BJ (cell line): ENCODE measurements around the gene PCNX4. TPM values are rescaled to one million over a fixed set of nuclear protein-coding genes. Genes with fewer than 3 reads are reported as not detected.

Source experiments
- CTCF ChIA-PET: fragments of 350-600 bp; formaldehyde crosslinking; extraction: SDS; loops from one replicate; lab custom pipeline; 2021; ENCODE audit warnings: antibody characterized with exemption, inconsistent platforms; lab: Yijun Ruan, JAX
- POLR2A ChIA-PET: fragments of 300-600 bp; sonication (Branson Sonifier 250); formaldehyde crosslinking; extraction: SDS; loops from one replicate; lab custom pipeline; 2021; ENCODE audit warnings: antibody characterized with exemption; lab: Charles Lee
- DNase-seq: peaks from one replicate; pipeline ENCODE4 v3.0.0-alpha.2; 2011; ENCODE audit warnings: low read depth
- H3K27me3 ChIP-seq: 2 replicates; pipeline ENCODE4 v1.6.0; 2011; ENCODE audit warnings: low read length; ENCODE audit not compliant: control insufficient read depth, insufficient read depth
- H3K36me3 ChIP-seq: 2 replicates; pipeline ENCODE4 v1.5.1; 2011; ENCODE audit warnings: low read length; ENCODE audit not compliant: control insufficient read depth, insufficient read depth
- H3K4me3 ChIP-seq: 2 replicates; pipeline ENCODE4 v1.5.1; 2011; ENCODE audit warnings: low read depth, mild to moderate bottlenecking, control low read depth, low read length
- polyA plus RNA-seq: library from polyadenylated mRNA; depleted of rRNA; stranded (reverse); fragments of >200 nt; gene quantifications from 2 replicates; pipeline ENCODE4 v1.2.3, GENCODE V29; 2011
- TF ChIP-seq, protein P1 (sequence below): IDR thresholded peaks from 2 replicates; pipeline ENCODE4 v1.5.1; 2011; ENCODE audit warnings: low read depth, mild to moderate bottlenecking, control low read depth, inconsistent platforms, low read length, moderate library complexity; ENCODE audit not compliant: insufficient read depth

PCNX4 gene
- polyA plus RNA-seq, 1 experiment = 22.0 TPM

DNA sequence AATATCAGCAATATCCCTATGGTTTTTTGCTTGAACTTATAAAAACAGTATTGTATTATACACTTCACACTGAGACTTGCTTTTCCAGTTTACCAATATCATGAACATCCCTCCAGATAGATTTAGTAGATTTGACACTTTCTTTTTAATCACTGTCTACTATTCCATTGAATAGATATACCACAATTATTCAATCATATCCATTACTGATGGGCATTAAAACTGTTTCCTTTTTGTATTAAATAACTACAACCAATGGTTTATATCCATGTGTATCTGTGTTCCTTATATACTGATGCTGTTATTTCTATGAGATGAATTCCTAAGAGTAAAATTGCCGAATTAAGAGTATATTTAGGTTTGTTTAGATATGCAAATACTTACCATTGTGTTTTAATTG lies 86.4 kb downstream of the PCNX4 start:
- CTCF ChIA-PET = no interaction called here
- TF ChIP-seq, protein P1, sequence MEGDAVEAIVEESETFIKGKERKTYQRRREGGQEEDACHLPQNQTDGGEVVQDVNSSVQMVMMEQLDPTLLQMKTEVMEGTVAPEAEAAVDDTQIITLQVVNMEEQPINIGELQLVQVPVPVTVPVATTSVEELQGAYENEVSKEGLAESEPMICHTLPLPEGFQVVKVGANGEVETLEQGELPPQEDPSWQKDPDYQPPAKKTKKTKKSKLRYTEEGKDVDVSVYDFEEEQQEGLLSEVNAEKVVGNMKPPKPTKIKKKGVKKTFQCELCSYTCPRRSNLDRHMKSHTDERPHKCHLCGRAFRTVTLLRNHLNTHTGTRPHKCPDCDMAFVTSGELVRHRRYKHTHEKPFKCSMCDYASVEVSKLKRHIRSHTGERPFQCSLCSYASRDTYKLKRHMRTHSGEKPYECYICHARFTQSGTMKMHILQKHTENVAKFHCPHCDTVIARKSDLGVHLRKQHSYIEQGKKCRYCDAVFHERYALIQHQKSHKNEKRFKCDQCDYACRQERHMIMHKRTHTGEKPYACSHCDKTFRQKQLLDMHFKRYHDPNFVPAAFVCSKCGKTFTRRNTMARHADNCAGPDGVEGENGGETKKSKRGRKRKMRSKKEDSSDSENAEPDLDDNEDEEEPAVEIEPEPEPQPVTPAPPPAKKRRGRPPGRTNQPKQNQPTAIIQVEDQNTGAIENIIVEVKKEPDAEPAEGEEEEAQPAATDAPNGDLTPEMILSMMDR = no peak
- Histone ChIP-seq H3K36me3 (no peaks in the 10 kb centered on the region), H3K27me3 (no peaks in the 10 kb centered on the region), H3K4me3 (no peak overlapping the region)
- no peak for DNase-seq
- POLR2A ChIA-PET = no interaction called here

DNA sequence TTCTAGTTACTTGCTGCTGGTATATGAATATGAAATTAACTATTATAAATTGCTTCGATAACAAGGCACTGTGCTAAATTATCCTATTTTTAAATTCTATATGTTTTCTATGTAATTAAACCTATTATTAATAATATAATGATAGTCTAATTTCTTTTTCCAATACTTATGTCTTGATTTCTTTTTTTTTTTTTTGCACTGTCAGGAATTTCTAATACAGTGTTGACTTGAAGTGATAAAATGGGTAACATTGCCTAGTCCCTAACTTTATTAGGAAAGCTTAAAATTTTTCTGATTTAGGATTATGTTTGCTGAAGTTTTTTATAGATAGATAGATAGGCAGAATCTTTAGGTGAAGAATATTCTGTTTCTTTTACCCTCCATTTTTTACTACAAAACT lies 87.1 kb downstream of the PCNX4 start:
- no peak for DNase-seq
- H3K27me3 ChIP-seq = no peaks in the 10 kb centered on the region
- no peaks in the 10 kb centered on the region for H3K36me3 ChIP-seq
- CTCF ChIA-PET = no interaction called here
- POLR2A ChIA-PET = no interaction called here
- TF ChIP-seq, protein P1 = no peak
- no peak overlapping the region for H3K4me3 ChIP-seq

DNA sequence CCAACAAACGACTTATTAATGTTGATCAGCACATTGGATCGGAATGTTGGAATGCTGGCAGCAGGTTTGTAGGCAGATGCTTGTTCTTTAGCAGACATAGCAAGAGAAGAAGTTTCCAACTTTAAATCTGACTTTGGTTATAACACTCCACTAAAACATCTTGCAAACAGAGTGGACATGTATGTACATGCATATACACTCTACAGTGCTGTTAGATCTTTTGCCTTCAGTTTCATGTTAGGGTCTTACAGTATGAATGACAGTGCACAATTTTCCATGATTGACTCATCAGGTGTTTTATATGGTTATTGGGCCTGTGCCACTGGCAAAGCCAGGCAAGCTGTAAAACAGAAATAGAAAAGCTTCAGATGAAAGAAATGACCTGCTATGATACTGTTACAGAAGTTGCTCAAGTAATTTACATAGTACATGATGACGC lies 87.7 kb downstream of the PCNX4 start:
- no peaks in the 10 kb centered on the region for H3K27me3 ChIP-seq
- TF ChIP-seq, protein P1 = no peak
- no peak overlapping the region for H3K4me3 ChIP-seq
- ChIA-PET CTCF (no interaction called here), POLR2A (no interaction called here)
- no peak for DNase-seq
- no peaks in the 10 kb centered on the region for H3K36me3 ChIP-seq

DNA sequence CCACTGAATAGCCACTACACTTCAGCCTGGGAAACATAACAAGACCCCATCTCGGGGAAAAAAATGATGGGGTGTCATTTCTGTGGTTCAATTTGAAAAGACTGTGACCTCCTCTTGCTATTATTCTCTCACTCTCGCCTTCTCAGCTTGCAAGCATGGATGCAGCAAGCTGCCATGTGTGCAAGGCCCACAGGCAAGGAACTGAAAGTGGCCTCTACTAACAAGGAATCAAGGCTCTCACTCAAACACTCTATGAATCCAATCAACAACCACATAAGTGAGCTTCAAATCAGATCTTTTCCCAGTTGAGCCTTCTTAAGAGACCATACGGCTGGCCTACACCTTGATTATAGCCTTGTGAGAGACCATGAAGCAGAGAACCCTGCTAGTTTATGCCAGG lies 91.4 kb downstream of the PCNX4 start:
- Histone ChIP-seq H3K36me3 (no peaks in the 10 kb centered on the region), H3K4me3 (no peak overlapping the region), H3K27me3 (no peaks in the 10 kb centered on the region)
- POLR2A ChIA-PET = no interaction called here
- DNase-seq = no peak
- CTCF ChIA-PET = interaction anchor here (0.6 to 10.3 kb wide), 8 partner anchors 12 to 219 kb away, joined by 3 to 184 read pairs (median 10); partner anchors contain the start of gene DHRS7
- TF ChIP-seq, protein P1 = no peak

DNA sequence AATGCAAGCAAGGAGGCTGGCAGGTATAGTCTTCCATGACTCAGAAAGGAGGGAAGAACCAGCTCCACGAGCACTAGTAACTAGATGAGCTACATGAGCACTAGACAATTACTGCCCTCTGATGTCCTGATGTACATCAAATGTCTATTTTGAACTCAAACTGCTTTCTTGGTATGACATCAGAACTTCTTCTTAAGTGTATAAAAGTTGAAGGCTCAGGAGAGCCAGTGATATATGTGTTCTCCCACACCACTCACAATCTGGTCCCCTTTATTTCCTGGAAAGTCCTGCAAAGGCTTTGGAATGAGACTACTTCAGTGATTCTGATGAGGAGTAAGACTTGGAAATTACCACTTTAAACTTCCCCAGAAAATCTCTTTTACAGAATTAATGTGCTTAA lies 92.0 kb downstream of the PCNX4 start:
- no peak for DNase-seq
- Histone ChIP-seq H3K36me3 (no peaks in the 10 kb centered on the region), H3K27me3 (no peaks in the 10 kb centered on the region), H3K4me3 (peak overlapping the region; percentile 27)
- POLR2A ChIA-PET = no interaction called here
- CTCF ChIA-PET = interaction anchor here (1.2 to 10.3 kb wide), 11 partner anchors 12 to 225 kb away, joined by 3 to 184 read pairs (median 4); partner anchors contain the start of gene DHRS7
- TF ChIP-seq, protein P1 = no peak
